ENCODE data around the gene EFCAB9. TPM values are rescaled to one million over a fixed set of nuclear protein-coding genes. Genes with fewer than 3 reads are reported as not detected.
A peak's percentile ranks its signal among the peaks of the same experiment; 100 is the strongest.

The EFCAB9 gene
- total and polyA plus RNA-seq, 12 donors, result not detected

GRCh38 chr5:172187118-172188032 lies 6.6 kb upstream of the EFCAB9 start:
- peak; percentile 56 to 71 (median 62) for DNase-seq
- 0% methylated on average over 29 to 66 of the region's 66 CpGs for WGBS, 4 donors
- H3K27me3 ChIP-seq, result no peaks in the 10 kb centered on the region

DNA sequence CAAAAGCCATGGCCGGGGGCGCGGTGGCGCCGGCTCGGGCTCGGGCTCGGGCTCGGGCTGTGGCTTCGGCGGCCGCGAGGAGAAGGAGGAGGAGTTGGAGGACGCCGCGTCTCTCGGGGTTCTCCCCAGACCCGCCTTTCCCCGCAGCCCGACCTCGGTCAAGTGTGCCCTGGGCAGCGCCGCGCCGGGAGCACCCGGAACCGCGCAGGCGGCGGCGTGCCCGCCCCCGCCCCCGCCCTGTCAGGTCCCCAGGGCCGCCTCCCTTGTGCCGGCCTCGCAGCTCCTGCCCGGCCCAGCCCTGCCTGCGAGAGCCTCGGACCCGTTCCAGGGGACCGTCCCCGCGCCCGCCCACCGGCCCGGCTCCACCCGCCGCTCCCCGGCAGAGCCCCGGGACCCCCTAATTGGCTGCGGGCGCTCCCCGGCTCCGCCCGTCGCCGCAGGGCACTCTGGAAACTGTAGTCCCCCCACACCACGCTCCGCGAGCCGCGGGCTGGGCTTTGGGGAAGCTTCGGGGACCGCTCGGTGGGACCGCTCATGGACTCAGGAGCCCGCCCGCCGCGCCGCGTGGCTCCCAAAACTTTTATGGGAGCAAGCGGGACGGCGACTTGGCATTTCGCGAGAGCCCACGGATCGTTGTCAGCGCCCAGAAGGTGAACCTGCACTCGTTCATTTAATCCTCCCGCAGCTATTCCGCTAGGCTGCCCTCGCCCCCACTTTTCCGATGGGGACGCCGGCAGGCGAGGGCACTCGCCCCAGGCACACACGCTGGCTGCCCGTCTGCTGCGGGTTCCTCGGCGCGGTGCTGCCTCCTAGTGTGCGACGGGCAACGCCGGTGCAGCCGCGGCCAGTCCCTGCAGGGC lies 5.7 kb upstream of the EFCAB9 start, which contains the start of gene STK10:
Gene STK10 (minus strand): TSS at position 192 of the 860 bp plus-strand sequence. CDS start 182 bp downstream, at position 10.
- Histone ChIP-seq H3K4me1 (replicated peaks in 1 of 2) (peaks cover 5 to 21% of the 10 kb centered on the region in 2 donors), H3K9me3 (replicated peaks in 1 of 3) (no peaks in the 10 kb centered on the region), H3K36me3 (replicated peaks in 1 of 2) (no peaks in the 10 kb centered on the region), H3K4me3 (peak within 1 kb of the TSS; percentile 21 to 88 (median 82)), H3K27ac (peak within 1 kb of the TSS; percentile 67 to 90 (median 84)), H3K27me3 (no peaks in the 10 kb centered on the region)
- intact Hi-C loops (cut with DNase I), result loop anchor here (2.0 to 10.0 kb wide), 3 partner anchors 76 to 97 kb away; partner anchors contain the start of gene UBTD2 (in 1 of the 2)
- WGBS, 4 donors, result 0 to 1% (median 0%) methylated on average over 2 to 102 of the region's 102 CpGs
- DNase-seq, result peak; percentile 93 to 95 (median 94)
- TF ChIP-seq POLR2A (IDR thresholded peaks at IDR 0.05), result peak; percentile 63 to 74
- TF ChIP-seq, protein P1, sequence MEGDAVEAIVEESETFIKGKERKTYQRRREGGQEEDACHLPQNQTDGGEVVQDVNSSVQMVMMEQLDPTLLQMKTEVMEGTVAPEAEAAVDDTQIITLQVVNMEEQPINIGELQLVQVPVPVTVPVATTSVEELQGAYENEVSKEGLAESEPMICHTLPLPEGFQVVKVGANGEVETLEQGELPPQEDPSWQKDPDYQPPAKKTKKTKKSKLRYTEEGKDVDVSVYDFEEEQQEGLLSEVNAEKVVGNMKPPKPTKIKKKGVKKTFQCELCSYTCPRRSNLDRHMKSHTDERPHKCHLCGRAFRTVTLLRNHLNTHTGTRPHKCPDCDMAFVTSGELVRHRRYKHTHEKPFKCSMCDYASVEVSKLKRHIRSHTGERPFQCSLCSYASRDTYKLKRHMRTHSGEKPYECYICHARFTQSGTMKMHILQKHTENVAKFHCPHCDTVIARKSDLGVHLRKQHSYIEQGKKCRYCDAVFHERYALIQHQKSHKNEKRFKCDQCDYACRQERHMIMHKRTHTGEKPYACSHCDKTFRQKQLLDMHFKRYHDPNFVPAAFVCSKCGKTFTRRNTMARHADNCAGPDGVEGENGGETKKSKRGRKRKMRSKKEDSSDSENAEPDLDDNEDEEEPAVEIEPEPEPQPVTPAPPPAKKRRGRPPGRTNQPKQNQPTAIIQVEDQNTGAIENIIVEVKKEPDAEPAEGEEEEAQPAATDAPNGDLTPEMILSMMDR (IDR thresholded peaks at IDR 0.05), result peak; percentile 83 to 95 (median 86)

More at GRCh38 chr5:172187118-172188032, 6.6 kb upstream of the EFCAB9 start:
- Histone ChIP-seq H3K9me3 (replicated peaks in 1 of 3) (no peaks in the 10 kb centered on the region), H3K36me3 (replicated peaks in 1 of 2) (no peaks in the 10 kb centered on the region), H3K27ac (peak overlapping the region; percentile 67 to 90 (median 84)), H3K4me3 (peak overlapping the region; percentile 21 to 88 (median 82)), H3K4me1 (replicated peaks in 1 of 2) (peaks cover 5 to 21% of the 10 kb centered on the region in 2 donors)
- intact Hi-C loops (cut with DNase I), result loop anchor here (2.0 to 10.0 kb wide), 3 partner anchors 75 to 97 kb away; partner anchors contain the start of gene UBTD2 (in 1 of the 2)
- TF ChIP-seq, protein P1 (IDR thresholded peaks at IDR 0.05), result peak in 1 of 6 experiments; percentile 3
- no peak for TF ChIP-seq POLR2A (IDR thresholded peaks at IDR 0.05)

DNA sequence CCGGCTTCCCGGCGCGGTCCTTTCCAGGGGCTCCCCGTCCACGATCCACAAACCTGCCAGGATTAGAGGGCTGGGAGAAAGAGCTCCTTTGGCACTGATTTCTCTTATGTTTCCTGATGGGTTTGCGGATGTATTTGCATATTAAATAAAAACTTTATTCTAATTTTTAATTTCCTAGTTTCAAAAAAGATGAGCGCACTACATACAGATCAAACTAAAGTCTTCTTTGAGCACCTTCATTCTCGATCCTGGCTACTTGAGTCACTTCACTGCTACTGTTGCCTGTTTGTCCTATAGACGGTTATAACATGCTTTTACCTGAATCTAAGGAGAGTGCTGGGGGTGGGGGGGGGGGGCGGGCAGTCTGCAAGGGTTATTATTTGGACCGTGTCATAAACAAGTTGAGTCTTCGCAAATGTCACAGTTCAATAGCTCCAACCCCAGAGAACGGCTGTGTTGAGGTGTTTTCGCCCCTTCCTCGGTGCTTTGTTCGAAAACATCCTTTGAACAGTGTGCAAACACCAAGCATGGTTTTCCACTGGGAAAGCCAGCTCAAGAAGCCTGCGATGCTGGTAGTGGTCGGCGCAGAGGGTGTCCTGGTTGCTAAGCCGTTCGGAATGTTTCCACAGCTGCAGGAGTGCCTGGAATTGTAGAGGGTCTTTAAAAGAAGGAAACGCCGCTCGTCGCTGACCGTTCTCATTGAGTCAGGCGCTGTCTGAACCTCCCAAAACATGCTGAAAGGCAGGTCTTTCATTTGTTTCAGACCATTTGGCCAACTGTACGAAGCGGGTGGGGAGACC lies 4.9 kb upstream of the EFCAB9 start:
- TF ChIP-seq POLR2A (IDR thresholded peaks at IDR 0.05), result no peak
- WGBS, 4 donors, result 48 to 57% (median 51%) methylated on average over 28 to 30 of the region's 30 CpGs

More for the DNA sequence above, 4.9 kb upstream of the EFCAB9 start:
- H3K36me3 ChIP-seq (replicated peaks in 1 of 2), result no peaks in the 10 kb centered on the region
- intact Hi-C loops (cut with DNase I), result loop anchor here (2.0 to 10.0 kb wide), 3 partner anchors 77 to 96 kb away; partner anchors contain the start of gene UBTD2 (in 1 of the 2)
- H3K4me3 ChIP-seq, result peak overlapping the region in 1 of 4 donors; percentile 88
- peak overlapping the region in 1 of 5 donors; percentile 90 for H3K27ac ChIP-seq
- DNase-seq, result peak in 1 of 7 donors; percentile 52
- H3K4me1 ChIP-seq (replicated peaks in 1 of 2), result peaks cover 5 to 21% of the 10 kb centered on the region in 2 donors
- no peaks in the 10 kb centered on the region for H3K9me3 ChIP-seq (replicated peaks in 1 of 3)
- no peaks in the 10 kb centered on the region for H3K27me3 ChIP-seq

All from adrenal gland (tissue), 12 donors.